Neural progenitor cell (in vitro differentiated cells): ENCODE measurements around the gene SPARCL1. TPM values are rescaled to one million over a fixed set of nuclear protein-coding genes. Genes with fewer than 3 reads are reported as not detected.

ENCODE experiments used
- DNase-seq: peaks from one replicate; pipeline ENCODE4 v3.0.0-alpha.2; 2016; ENCODE audit warnings: low spot score
- H2AFZ ChIP-seq: fragments of 200-600 bp; sonication (generic); replicated peaks from 2 replicates; pipeline ENCODE4 v1.6.1; 2016; ENCODE audit warnings: antibody characterized with exemption
- H3F3A ChIP-seq: fragments of 200-600 bp; sonication (generic); 2 replicates; pipeline ENCODE4 v1.6.1; 2016; ENCODE audit warnings: antibody characterized with exemption, low read depth
- H3K27ac ChIP-seq: fragments of 200-600 bp; sonication (generic); 2 replicates; pipeline ENCODE4 v1.5.1; 2016; ENCODE audit warnings: mild to moderate bottlenecking
- H3K27me3 ChIP-seq: fragments of 200-600 bp; sonication (generic); 2 replicates; pipeline ENCODE4 v1.6.1; 2016; ENCODE audit warnings: mild to moderate bottlenecking, moderate library complexity
- H3K36me3 ChIP-seq: fragments of 200-600 bp; sonication (generic); 2 replicates; pipeline ENCODE4 v1.5.1; 2016
- H3K4me1 ChIP-seq: fragments of 200-600 bp; sonication (generic); 2 replicates; pipeline ENCODE4 v1.6.1; 2016; ENCODE audit warnings: mixed run types
- H3K4me2 ChIP-seq: fragments of 200-600 bp; sonication (generic); 2 replicates; pipeline ENCODE4 v1.6.1; 2016
- H3K4me3 ChIP-seq: fragments of 200-600 bp; sonication (generic); 2 replicates; pipeline ENCODE4 v1.5.1; 2016
- H3K79me2 ChIP-seq: fragments of 200-600 bp; sonication (generic); 2 replicates; pipeline ENCODE4 v1.6.1; 2016; ENCODE audit warnings: low read depth
- H3K9ac ChIP-seq: fragments of 200-600 bp; sonication (generic); 2 replicates; pipeline ENCODE4 v1.6.1; 2016
- H3K9me3 ChIP-seq: fragments of 200-600 bp; sonication (generic); 2 replicates; pipeline ENCODE4 v1.5.1; 2016; ENCODE audit warnings: low read depth
- H4K20me1 ChIP-seq: fragments of 200-600 bp; sonication (generic); 2 replicates; pipeline ENCODE4 v1.6.1; 2016; ENCODE audit warnings: low read depth
- H3K27ac Mint-ChIP-seq: 3 replicates; pipeline ENCODE4 v1.8.0; 2021; ENCODE audit warnings: mixed read lengths
- H3K27me3 Mint-ChIP-seq: 2 replicates; pipeline ENCODE4 v1.8.0; 2022; ENCODE audit warnings: low read depth, mild to moderate bottlenecking, inconsistent platforms, moderate library complexity, mixed read lengths; ENCODE audit not compliant: insufficient read depth
- H3K36me3 Mint-ChIP-seq: 3 replicates; pipeline ENCODE4 v1.8.0; 2021; ENCODE audit warnings: mixed read lengths
- H3K4me1 Mint-ChIP-seq: 3 replicates; pipeline ENCODE4 v1.8.0; 2021; ENCODE audit warnings: mixed read lengths
- H3K4me3 Mint-ChIP-seq: 3 replicates; pipeline ENCODE4 v1.8.0; 2021; ENCODE audit warnings: mild to moderate bottlenecking, moderate library complexity, mixed read lengths
- H3K9me3 Mint-ChIP-seq: 3 replicates; pipeline ENCODE4 v1.8.0; 2020; ENCODE audit warnings: mixed read lengths
- EZH2 ChIP-seq: fragments of 200-600 bp; sonication (generic); IDR thresholded peaks from 2 replicates; pipeline ENCODE4 v1.6.1; 2017; ENCODE audit warnings: antibody characterized with exemption, mild to moderate bottlenecking, moderate library complexity
- EZH2phosphoT487 ChIP-seq: fragments of 200-600 bp; sonication (generic); IDR thresholded peaks from 2 replicates; pipeline ENCODE4 v1.6.1; 2017; ENCODE audit warnings: antibody characterized with exemption
- total RNA-seq: library from RNA; depleted of rRNA; stranded (reverse); fragments of >200 nt; gene quantifications from 2 replicates; pipeline ENCODE4 v1.2.3, GENCODE V29; 2015; ENCODE audit warnings: low replicate concordance
- TF ChIP-seq, protein P1 (sequence below): fragments of 200-600 bp; sonication (generic); IDR thresholded peaks from 2 replicates; pipeline ENCODE4 v1.5.1; 2017; ENCODE audit warnings: antibody characterized with exemption, mild to moderate bottlenecking

The SPARCL1 gene
- total RNA-seq, 1 donor from 2014 or later = not detected

GRCh38 chr4:87481377-87481776 is 47.8 kb downstream of the SPARCL1 start:
- H3K9me3 Mint-ChIP-seq = peaks cover 9% of the 10 kb centered on the region
- Histone ChIP-seq H3K4me3 (no peak overlapping the region), H2AFZ (no peak overlapping the region), H3K9ac (no peak overlapping the region), H3K27ac (no peak overlapping the region), H3F3A (peaks cover 21% of the 10 kb centered on the region), H4K20me1 (no peaks in the 10 kb centered on the region), H3K79me2 (no peaks in the 10 kb centered on the region), H3K36me3 (no peaks in the 10 kb centered on the region), H3K4me1 (peaks cover 19% of the 10 kb centered on the region), H3K27me3 (no peaks in the 10 kb centered on the region), H3K4me2 (no peak overlapping the region), H3K9me3 (no peaks in the 10 kb centered on the region)
- no peak overlapping the region for H3K27ac Mint-ChIP-seq
- DNase-seq = no peak
- peaks cover 3% of the 10 kb centered on the region for H3K27me3 Mint-ChIP-seq
- H3K36me3 Mint-ChIP-seq = peaks cover 9% of the 10 kb centered on the region
- TF ChIP-seq, protein P1, sequence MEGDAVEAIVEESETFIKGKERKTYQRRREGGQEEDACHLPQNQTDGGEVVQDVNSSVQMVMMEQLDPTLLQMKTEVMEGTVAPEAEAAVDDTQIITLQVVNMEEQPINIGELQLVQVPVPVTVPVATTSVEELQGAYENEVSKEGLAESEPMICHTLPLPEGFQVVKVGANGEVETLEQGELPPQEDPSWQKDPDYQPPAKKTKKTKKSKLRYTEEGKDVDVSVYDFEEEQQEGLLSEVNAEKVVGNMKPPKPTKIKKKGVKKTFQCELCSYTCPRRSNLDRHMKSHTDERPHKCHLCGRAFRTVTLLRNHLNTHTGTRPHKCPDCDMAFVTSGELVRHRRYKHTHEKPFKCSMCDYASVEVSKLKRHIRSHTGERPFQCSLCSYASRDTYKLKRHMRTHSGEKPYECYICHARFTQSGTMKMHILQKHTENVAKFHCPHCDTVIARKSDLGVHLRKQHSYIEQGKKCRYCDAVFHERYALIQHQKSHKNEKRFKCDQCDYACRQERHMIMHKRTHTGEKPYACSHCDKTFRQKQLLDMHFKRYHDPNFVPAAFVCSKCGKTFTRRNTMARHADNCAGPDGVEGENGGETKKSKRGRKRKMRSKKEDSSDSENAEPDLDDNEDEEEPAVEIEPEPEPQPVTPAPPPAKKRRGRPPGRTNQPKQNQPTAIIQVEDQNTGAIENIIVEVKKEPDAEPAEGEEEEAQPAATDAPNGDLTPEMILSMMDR = no peak
- no peak for TF ChIP-seq EZH2phosphoT487
- no peak overlapping the region for H3K4me3 Mint-ChIP-seq
- H3K4me1 Mint-ChIP-seq = peaks cover 19% of the 10 kb centered on the region

GRCh38 chr4:87478732-87479250 is 50.4 kb downstream of the SPARCL1 start:
- no peaks in the 10 kb centered on the region for H3K36me3 ChIP-seq
- Mint-ChIP-seq H3K27ac (peak overlapping the region; percentile 11), H3K4me1 (peaks cover 19% of the 10 kb centered on the region), H3K9me3 (peaks cover 2% of the 10 kb centered on the region), H3K4me3 (no peak overlapping the region), H3K36me3 (peaks cover 1% of the 10 kb centered on the region), H3K27me3 (peaks cover 4% of the 10 kb centered on the region)
- no peaks in the 10 kb centered on the region for H4K20me1 ChIP-seq
- DNase-seq = no peak
- H2AFZ ChIP-seq = no peak overlapping the region
- no peak overlapping the region for H3K27ac ChIP-seq
- peaks cover 19% of the 10 kb centered on the region for H3K4me1 ChIP-seq
- H3K79me2 ChIP-seq = no peaks in the 10 kb centered on the region
- no peak overlapping the region for H3K9ac ChIP-seq
- H3K9me3 ChIP-seq = no peaks in the 10 kb centered on the region
- no peak overlapping the region for H3K4me2 ChIP-seq
- no peak overlapping the region for H3K4me3 ChIP-seq
- no peak for TF ChIP-seq EZH2
- TF ChIP-seq, protein P1 = no peak
- TF ChIP-seq EZH2phosphoT487 = no peak
- no peaks in the 10 kb centered on the region for H3K27me3 ChIP-seq
- peaks cover 21% of the 10 kb centered on the region for H3F3A ChIP-seq

DNA sequence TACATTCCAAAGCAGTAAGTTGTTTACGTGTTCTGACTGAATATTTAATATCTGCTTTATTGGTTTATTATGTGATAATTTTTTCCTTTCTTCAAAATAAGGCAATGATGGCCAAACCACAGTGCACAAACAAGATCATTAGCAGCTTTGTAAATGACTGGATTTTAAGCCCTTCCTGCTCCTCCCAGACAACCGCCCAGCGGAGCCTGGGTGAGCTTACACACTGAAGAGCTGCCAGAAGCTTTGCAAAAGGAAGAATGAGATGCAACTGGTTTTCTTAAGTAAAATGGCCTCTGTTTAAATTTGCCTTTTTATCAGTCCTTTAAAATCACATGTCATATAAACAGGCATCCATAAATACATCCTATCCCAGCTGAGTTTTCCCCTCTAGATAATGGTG is 52.2 kb downstream of the SPARCL1 start:
- H4K20me1 ChIP-seq = no peaks in the 10 kb centered on the region
- Mint-ChIP-seq H3K4me3 (no peak overlapping the region), H3K27ac (no peak overlapping the region), H3K27me3 (peaks cover 4% of the 10 kb centered on the region), H3K36me3 (peaks cover 1% of the 10 kb centered on the region), H3K4me1 (peaks cover 19% of the 10 kb centered on the region), H3K9me3 (peaks cover 2% of the 10 kb centered on the region)
- peaks cover 19% of the 10 kb centered on the region for H3K4me1 ChIP-seq
- DNase-seq = peak; percentile 20
- no peaks in the 10 kb centered on the region for H3K9me3 ChIP-seq
- no peaks in the 10 kb centered on the region for H3K79me2 ChIP-seq
- peaks cover 21% of the 10 kb centered on the region for H3F3A ChIP-seq
- H2AFZ ChIP-seq = no peak overlapping the region
- no peak overlapping the region for H3K4me3 ChIP-seq
- H3K36me3 ChIP-seq = no peaks in the 10 kb centered on the region
- no peak overlapping the region for H3K4me2 ChIP-seq
- H3K27me3 ChIP-seq = no peaks in the 10 kb centered on the region
- H3K9ac ChIP-seq = no peak overlapping the region
- H3K27ac ChIP-seq = peak overlapping the region; percentile 17
- TF ChIP-seq EZH2phosphoT487 (no peak), EZH2 (no peak)
- TF ChIP-seq, protein P1 = no peak
